Astrocyte of the spinal cord (primary cell): ENCODE measurements around the gene RFX8.
"Not testable (repeated sequence)": the region's sequence is repeated elsewhere in the genome, so short reads cannot be mapped to it uniquely, and the experiment has no call there.

Source experiments
- DNase-seq: peaks from one replicate; pipeline ENCODE4 v3.0.0; 2011; ENCODE audit warnings: low read depth, low spot score
- H3K4me3 ChIP-seq: 2 replicates; pipeline ENCODE4 v1.5.1; 2011; ENCODE audit warnings: low read depth, mild to moderate bottlenecking, low read length, moderate library complexity
- CTCF ChIP-seq: IDR thresholded peaks from 2 replicates; pipeline ENCODE4 v1.5.1; 2012; ENCODE audit warnings: low read depth, mild to moderate bottlenecking, low read length, inconsistent platforms
- in situ Hi-C: cut with HindIII; loops from 2 replicates; pipeline ENCODE4 v1.10.0; 2017; ENCODE audit warnings: low sequenced_read_pairs

The RFX8 gene

GRCh38 chr2:101516349-101516748 lies 41.4 kb upstream of the RFX8 start:
- DNase-seq = no peak
- in situ Hi-C loops = no loop called here
- no peak for TF ChIP-seq CTCF
- H3K4me3 ChIP-seq = no peak overlapping the region

GRCh38 chr2:101515477-101515876 lies 40.6 kb upstream of the RFX8 start:
- DNase-seq = peak; percentile 58
- H3K4me3 ChIP-seq = no peak overlapping the region
- TF ChIP-seq CTCF = no peak
- in situ Hi-C loops = no loop called here

GRCh38 chr2:101512993-101513392 lies 38.1 kb upstream of the RFX8 start:
- no peak overlapping the region for H3K4me3 ChIP-seq
- no peak for TF ChIP-seq CTCF
- in situ Hi-C loops = no loop called here
- no peak for DNase-seq

- no peak for TF ChIP-seq CTCF
- in situ Hi-C loops = no loop called here
- no peak for DNase-seq
- H3K4me3 ChIP-seq = no peak overlapping the region
Measured at GRCh38 chr2:101511381-101511780, 36.5 kb upstream of the RFX8 start.

GRCh38 chr2:101509499-101510284 lies 34.8 kb upstream of the RFX8 start:
- DNase-seq = no peak
- TF ChIP-seq CTCF = no peak
- no peak overlapping the region for H3K4me3 ChIP-seq
- in situ Hi-C loops = no loop called here

- TF ChIP-seq CTCF = no peak
- DNase-seq = no peak
- in situ Hi-C loops = no loop called here
- no peak overlapping the region for H3K4me3 ChIP-seq
Measured at GRCh38 chr2:101508636-101509035, 33.7 kb upstream of the RFX8 start.

- in situ Hi-C loops, H3K4me3 ChIP-seq, DNase-seq: not testable (repeated sequence)
Measured at GRCh38 chr2:101505276-101505675, 30.4 kb upstream of the RFX8 start.

GRCh38 chr2:101504744-101505143 lies 29.8 kb upstream of the RFX8 start:
- in situ Hi-C loops, H3K4me3 ChIP-seq, DNase-seq: not testable (repeated sequence)
